Activated T-helper 1 cell treated with Interleukin-2 at 50 U/mL for 16 hours (primary cell): ENCODE measurements around the gene PALLD.

Experiments
- DNase-seq: peaks from one replicate; pipeline ENCODE4 v3.0.0-alpha.2; 2020; ENCODE audit warnings: low read depth

The PALLD gene

DNA sequence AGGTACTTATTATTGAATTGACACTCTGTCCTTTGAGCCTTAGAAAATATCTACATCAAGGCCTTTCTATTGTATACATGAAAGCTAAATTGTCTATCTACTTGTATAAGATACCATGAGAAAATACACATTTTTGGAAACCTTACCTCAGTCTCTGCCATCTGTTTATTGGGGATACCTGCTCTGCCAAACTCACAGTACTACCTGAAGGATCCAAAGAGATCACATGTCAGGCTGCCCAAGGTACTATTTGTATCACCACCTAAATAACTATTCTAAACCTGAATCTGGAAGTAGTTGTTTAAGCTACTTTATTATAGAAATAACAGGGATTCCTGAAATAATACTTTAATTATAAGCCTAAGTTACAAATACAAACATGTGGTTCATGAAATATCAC, 126.2 kb downstream of the PALLD start:
- DNase-seq: no peak

DNA sequence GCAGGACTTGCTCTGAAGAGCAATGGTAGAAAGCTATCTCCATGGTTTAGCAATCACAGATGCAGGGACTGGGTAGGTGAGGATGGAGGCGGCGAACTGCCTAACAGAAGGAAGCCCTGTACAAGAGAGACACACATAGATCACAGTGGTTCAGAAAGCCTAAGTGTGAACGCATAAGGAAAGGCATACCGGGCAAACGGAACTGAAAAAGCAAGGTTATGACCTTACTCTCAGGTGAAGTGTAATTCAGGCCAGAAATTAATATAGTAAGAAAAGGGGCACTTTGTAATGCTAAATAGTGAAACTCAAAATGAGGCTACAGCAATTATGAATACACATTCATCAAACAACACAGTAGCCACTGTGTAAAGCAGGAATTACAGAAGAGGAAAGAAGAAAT, 126.6 kb downstream of the PALLD start:
- no peak for DNase-seq

DNA sequence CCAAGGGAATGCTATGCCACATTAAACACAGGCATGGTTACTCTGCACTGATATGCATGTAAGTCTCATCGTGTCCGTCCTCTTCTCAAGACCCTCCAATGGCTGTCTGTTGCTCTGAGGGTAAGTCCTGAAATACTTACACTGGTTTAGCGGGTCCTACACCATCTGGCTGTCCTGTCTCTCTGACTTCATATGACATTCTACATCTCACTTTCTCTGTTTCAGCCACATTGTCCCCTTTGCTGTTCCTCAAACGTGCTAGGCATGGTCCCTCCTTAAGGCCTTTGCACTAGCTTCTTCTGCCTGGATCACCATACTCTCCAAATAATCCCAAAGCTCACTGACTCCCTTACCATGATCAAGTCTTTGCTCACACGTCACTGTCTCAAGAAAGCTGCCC, 131.4 kb downstream of the PALLD start:
- DNase-seq: no peak

DNA sequence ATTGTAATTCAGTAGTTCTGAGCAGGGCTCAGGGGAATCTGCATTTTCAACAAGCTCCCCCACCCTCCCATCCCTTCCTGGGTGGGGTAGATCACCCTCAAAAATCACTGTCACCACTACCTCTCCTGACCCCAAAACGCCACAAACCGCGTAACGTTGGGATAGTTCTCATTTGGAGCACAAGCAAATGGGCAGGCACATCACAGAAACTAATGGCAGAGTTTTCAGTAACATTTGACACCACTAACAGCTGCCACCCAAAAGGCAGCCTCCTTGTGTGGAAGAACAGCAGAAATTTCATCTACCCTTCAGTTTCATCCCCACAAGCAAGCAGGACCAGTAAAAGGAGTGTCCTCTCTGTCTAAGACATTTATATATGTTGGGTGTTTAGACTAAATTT, 132.7 kb downstream of the PALLD start:
- no peak for DNase-seq

DNA sequence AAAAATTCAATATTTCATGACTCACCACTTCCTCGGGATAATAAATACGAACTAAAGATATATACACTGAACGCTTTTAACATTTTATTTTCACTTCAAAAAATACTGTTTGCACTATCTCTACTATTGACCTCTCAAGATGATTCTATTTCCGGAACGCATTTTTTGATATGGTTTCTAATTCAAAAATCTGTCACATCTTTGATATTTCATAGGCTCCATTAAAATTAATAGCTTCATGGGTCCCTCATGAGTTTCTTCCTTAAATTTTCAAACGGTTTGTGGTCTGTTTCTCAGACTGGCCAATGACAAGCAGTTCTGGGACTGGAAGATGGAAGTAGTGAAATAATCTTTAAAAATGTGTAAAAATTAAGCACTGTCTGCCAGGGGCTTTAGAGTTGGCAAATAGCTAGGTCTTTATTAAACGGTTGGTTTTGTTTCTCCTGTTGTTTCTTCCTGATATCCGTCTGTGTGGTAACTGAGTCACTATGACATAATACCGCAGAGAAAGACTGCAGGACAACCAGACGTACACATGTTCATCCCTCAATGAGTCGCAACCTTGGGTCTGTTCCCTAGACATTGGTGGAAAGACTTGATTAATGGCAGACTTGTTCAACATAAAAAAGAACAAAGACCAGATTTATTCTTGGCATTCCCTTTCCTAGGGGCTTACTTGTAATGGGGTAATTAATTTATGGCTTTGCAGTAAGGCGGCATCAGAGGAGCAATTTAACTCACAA, 133.8 kb downstream of the PALLD start:
- DNase-seq: no peak

DNA sequence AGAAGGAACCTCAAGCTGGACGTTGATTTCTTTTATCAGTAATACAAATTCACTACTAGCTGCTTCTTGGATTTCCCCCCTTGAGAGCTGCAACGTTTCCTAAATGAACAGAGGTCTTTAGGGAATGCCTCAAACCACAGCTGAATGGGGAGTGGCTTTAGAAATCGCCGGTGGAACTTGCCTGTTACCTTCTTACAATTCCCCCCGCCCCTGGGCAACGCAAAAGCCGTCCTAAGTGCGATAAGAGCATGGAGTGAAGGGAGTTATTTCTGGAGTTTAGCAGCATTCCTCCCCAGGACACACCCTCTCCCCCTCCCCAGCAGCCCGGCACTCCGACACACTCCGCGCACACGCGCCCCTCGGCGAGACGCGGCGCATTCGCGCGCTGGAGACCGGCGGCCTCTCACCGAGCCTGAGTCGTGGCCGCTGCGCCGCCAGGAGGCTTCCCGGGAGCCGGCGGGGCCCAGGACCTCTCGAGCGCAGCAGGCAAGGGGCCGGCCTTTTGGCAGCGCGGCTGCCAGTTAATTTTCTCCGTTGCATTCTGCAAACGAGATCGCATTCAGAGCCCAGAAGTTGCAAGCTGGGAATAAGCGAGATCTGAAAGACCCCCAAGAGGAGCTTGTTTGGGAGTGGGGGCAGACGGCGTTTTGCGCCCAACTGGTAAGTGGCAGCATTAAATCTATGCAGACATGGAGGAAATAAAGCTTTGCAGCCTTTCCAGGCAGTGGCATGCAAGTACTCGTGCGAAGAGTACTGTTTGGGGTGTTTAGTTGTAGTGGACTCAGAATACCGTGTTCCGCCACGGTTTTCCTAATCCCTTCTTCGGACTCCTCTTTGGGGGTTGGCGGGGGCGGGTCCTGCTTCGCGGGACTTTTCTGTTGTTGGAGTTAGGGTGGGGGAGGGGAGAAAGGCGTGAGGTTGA, 134.7 kb downstream of the PALLD start:
- no peak for DNase-seq

DNA sequence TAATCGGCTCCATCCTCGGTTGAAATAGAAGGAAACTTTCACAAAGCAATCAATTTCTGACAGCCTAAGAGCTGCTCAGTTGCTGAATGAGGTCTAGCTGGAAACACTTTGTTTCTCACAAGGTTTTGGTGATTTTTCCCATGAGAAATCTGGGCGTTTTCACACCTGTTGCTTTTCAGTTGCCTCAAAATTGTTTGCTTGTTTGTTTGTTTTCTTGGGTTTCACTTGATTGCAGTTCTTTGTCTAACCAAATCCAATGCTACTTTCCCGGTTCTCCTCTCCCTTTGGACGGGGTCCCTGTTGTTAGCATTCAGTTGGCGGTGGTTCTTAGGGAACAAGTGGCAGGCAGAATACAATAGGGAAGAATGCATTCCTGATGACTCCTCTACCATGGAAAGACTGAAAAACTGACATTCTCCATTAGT, 135.5 kb downstream of the PALLD start:
- DNase-seq: no peak

DNA sequence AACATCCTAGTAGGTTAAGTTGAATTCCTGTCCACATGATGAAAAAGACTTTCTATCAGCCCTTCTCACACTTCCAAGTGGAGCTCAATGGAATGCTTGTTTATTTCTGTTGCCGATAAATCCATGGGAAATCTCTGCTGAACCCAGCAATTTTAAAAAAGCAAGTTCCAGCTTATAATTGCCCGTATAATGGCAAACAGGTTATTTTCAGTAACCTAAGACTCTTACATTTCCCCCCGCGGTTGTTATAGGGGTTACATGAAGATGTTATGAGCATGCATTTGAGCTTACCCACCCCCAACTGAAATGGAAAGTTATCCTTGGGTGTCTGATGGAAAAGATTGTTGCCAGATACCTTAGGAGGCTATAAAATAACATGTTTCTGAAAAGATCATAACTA, 136.2 kb downstream of the PALLD start:
- no peak for DNase-seq

DNA sequence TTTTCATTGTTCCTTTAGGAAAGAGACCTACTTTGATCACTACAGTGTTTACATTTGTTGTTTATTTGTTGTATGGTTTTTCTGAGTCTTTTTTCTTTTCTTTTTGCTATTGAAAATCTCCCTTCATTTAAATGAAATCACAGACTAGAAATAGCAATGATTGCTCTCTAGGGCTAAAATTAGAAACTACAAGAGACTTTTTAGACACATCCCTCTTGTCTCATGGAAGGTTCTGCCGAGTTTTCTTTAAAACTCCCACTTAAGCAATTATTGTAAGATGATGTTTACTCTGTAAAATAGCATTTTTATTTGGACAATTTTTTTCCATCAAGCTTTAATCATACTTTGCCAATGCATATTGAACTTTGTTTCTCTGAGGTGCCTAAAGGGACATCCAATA, 136.6 kb downstream of the PALLD start:
- no peak for DNase-seq

DNA sequence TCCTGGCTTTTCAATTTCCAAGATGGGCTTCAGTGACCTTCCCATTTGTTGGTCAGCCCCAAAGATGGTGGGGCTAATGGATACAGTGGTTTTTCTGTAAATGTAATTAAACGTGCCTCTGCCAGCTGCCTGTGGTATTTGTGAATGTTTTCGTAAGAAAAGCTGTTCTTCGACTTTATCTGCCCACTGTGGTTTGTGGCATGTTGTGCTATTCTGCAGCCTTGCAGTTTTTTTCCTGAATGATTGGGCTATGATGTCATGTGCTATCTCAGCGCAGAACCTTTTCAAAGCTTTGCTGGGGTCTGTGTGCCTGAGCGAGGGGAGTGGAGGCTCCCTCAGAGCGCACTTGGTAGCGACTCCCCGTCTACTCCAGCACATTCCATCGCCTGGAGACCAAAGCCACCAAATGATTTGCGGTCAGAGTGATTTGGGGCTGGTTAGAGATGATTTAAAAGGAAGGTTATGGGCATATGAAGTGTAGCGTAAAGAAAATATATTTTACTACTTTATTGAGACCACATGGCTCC, 137.5 kb downstream of the PALLD start:
- no peak for DNase-seq

DNA sequence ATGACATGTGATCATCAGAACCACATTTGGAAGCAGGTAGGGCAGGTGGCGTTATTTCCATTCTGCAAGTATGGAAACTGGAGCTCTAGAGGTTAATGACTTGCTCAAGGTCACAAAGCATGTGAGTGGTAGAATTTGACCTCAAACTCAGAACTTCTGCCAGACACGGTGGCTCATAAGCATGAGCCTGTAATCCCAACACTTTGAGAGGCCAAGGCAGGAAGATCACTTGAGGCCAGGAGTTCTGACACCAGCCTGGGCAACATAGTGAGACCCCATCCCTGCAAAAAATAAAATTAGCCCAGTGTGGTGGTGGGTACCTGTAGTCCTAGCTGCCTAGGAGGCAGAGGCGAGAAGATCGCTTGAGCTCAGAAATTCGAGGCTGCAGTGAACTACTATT, 139.2 kb downstream of the PALLD start:
- no peak for DNase-seq

DNA sequence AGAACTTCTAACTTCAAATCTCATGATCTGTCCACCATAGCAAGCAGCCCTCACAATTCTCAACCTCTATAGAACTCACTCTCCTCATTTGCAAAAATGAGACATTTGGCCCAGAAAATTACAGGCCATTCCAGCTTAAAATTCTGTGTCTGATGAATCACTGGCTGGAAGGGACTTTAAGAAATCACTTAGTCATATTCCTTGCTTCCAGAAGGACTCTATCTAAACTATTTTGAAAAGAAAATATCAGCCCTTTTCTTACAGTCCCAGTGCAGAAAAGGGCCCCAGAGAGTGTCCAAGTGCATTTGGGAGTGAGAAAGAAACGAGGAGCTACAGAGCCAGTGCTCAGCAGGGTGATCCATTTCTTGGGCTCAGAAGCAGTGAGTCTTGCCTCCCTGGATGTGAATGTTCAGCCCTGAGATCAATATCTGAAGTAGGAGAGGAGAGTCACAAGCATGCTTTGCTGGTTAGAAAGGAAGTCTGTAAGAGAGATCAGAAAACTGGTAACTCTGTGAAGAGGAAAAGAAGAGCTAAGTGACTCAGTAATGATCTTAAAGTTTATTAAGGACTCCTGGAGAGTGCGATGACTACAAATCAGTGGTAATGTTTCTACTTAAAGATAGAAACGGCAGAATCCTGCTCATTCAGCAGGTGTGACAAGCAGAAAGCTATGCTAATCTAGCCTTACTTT, 139.8 kb downstream of the PALLD start:
- no peak for DNase-seq

DNA sequence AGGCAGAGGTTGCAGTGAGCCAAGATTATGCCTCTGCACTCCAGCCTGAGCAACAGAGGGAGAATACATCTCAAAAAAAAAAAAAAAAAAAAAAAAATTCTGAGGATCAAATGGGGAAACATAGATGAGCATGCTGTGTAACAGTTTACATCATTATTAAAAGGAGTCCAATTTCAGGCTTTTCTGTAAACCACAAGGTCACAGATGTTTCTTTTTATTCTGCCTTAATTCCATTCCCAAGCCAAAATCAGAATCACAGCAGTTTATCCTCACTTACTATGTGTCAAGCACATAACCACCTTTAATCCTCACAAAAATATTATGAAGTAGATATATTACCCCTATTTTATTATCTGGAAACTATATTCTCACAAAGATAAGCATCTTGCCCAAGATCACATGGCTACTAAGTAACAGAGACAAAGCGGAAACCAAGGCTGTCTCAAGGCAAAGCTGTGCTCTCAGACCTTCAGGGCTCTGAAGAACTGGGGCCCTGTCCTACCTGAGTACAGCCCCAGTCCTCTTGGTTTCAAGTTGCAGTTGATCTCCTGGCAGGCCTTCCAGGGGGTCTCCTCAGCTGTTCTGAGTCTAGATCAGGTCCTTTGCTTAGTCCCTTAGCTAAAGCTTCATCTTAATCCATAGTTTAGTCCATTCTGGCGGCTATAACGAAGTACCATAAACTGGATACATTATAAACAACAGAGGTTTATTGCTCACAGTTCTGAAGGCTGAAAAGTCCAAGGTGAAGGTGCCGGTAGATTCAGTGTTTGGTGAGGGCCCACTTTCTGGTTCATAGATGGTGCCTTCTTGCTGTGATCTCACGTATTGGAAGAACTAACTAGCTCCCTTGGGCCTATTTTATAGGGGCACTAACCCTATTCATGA, 141.3 kb downstream of the PALLD start:
- DNase-seq: no peak

DNA sequence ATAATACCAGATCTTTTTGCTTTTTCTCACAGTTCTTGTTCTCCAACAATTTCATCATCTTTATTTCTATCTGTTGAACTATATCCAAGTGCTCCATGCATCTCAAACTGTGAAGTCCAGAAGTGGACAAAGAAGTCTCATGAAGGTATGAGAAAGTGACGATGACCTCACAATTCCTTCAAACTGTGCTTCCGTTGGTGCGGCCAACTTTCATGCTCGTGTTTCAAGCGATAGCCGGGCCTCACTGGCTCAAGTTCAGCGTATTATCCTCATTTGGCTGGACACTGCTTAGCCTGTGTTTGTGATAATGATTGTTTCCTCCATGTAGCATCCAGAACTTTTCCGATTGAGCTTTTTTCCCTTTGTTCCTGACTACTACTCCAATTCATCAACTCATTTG, 143.1 kb downstream of the PALLD start:
- DNase-seq: no peak

DNA sequence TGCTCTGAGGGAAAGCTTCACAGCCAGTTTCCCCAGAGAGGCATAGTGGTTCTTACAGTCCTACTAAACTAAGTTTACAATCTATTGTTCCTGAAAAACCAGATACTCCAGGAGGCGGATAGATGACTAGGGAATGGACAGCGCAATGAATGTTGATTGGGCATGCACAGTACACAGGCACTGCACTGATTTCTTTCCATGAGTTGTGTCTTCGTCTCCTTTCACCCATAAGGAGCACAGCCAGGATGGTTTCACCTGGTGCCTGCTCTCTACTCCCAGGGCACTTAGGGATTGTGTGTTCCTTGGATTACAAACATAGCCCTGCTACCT, 144.9 kb downstream of the PALLD start:
- no peak for DNase-seq

DNA sequence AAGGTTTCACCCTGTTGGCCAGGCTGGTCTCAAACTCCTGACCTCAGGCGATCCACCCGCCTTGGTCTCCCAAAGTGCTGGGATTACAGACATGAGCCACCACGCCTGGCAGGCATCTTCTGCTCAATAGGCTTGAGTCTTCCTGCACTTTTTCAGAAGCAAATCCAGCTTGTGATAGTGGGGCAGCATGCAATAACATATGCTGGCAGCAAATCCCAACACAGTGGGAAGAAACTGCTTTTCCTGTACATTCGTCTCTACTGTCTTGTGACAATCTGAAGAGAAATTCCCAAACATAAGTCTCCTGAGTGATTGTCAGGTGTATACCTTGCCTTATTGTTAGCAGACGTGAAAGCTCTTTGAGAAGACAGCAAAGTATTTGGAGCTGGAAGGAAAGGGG, 145.7 kb downstream of the PALLD start:
- no peak for DNase-seq

DNA sequence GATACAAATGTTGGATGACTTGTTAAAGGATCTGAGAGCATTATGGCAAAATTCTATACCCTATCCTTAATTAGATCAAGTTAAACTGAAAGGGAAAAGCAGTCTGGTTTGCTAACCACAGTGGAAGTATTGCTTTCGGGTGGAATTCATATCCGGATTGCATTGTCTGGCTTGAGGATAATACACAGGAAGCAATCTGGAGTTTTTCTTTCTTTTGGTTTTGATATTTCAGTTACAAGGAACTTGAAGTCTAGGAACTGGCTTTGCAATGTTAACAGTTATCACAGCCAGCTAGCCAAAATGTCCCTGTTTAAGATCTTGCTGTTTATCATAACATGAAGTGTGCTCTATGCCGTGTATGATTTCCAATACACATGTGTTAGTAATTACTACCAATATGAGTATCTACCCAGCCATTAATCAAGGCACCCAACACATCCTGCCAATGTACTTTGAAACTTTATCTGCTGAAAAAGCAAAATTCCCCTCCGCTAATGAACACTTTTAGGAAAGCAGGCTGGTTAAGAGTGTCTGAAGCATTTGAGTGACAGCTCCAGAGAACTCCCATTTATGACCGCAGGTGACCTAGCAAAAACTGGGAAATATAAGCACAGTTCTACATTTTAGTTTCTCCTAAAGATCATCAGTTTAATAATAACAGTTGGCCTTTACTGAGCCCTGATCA, 146.4 kb downstream of the PALLD start:
- DNase-seq: no peak

DNA sequence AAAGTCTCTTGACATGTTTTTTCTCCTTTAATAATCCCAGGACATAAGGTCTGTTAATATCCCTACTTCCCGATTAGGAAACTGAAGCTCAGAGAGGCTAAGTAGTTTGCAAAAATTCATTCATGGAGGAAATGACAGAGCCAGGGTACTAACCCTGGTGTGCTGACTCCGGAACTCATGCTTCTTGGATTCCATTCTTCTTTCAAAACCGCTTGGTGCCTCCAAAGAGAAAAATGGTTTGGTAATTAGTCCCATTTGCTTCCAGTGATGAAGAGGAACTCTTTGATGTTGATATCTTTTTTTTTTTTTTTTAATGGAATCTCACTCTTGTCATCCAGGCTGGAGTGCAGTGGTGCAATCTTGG, 146.9 kb downstream of the PALLD start:
- no peak for DNase-seq

DNA sequence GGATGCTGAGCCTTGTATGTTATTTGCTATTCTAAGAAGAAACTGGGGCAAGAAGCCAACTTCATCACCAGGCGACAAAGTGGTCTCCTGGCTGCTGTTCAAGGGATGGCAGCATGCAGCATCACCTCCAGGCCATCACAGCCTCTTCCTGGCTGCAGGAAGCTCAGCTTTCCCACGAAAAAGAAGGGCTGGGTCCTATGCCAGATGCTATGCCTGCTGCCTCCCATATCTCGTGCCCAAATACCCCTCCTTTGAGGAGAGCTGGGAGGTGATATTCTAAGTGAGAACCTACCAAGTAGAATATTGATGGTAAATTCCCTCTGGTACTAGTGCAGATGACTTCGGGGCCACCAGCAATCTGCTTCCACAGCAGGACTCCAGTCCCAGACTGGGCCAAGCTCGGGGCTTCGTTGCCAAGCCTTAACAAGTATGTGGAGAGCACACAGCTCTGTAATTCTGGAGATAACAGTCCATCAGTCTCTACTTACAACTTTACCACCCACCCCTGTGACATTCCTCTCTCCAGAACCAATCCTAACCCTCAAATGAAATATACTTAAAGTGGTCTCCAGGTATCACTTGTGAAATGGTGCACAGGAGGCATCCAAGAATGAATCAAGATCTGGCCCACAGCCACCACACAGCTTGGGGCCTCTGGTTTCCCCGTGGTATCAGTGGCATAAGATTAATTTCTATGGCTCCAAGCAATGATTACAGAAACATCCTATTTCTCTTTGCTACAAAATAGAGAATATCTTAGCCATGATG, 149.3 kb downstream of the PALLD start:
- DNase-seq: no peak

DNA sequence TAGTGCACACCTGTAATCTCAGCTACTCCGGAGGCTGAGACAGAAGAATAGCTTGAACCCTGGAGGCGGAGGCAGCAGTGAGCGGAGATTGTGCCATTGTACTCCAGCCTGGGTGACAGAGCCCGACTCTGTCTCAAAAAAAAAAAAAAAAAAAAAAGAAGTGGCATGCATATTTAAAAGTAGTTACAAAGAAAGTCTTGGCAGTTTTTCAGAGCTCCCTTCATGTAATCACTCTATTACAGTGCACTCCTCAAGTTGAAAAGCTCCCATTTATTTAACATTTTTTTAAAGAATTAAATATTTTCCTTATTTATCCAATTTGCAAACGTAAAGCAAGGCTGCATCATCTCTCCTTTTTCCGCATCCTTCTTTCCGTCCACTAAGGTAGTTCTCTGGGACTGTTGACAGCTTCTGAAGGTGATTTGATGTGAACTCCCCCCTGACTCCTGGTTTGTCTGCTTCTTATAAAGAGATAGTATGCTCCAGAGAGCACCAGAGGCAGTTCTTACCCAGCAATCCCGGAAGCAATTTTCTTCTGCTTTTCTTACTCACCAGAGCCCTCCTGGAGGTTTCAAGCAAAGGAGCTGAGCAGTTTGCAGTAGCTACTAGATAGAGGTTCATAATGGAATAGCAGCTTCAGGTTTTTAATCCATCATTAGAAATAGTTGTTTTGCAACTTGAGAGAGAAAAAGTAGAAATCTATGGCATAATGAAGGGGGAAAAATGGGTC, 151.0 kb downstream of the PALLD start:
- DNase-seq: no peak
